IMR-90 (cell line): ENCODE measurements around the gene HERPUD1.

Experiments
- BHLHE40 ChIP-seq: fragments of 150-350 bp; IDR thresholded peaks from 2 replicates; pipeline ENCODE4 v1.6.1; 2016; ENCODE audit warnings: mild to moderate bottlenecking, low read depth, low read length
- CTCF ChIP-seq: conservative IDR thresholded peaks from 2 replicates; pipeline ENCODE4 v1.5.1; 2012; ENCODE audit warnings: mild to moderate bottlenecking, low read depth, low read length, improper control_type of control experiment
- MAFK ChIP-seq: IDR thresholded peaks from 2 replicates; pipeline ENCODE4 v1.6.1; 2012; ENCODE audit warnings: low read depth, low read length, improper control_type of control experiment
- MAZ ChIP-seq: IDR thresholded peaks from 2 replicates; pipeline ENCODE4 v1.6.1; 2012; ENCODE audit warnings: low read depth, mild to moderate bottlenecking, low read length, improper control_type of control experiment, moderate library complexity, borderline replicate concordance
- MXI1 ChIP-seq: IDR thresholded peaks from 2 replicates; pipeline ENCODE4 v1.6.1; 2012; ENCODE audit warnings: low read depth, mild to moderate bottlenecking, low read length, moderate library complexity, borderline replicate concordance
- RAD21 ChIP-seq: IDR thresholded peaks from 2 replicates; pipeline ENCODE4 v1.6.1; 2012; ENCODE audit warnings: low read length, improper control_type of control experiment

GRCh38 chr16:56987692-56988091, 55.8 kb downstream of the HERPUD1 start:
- TF ChIP-seq MXI1 = no peak
- TF ChIP-seq CTCF = no peak
- no peak for TF ChIP-seq RAD21
- no peak for TF ChIP-seq BHLHE40
- no peak for TF ChIP-seq MAFK
- TF ChIP-seq MAZ = no peak
